Measurements from ENCODE around the gene UTS2R. TPM values are rescaled to one million over a fixed set of nuclear protein-coding genes. Genes with fewer than 3 reads are reported as not detected.

The UTS2R gene
- total and polyA plus RNA-seq, 9 donors = 2.2 to 16.5 (median 7.5) TPM

- H3K9me3 ChIP-seq (replicated peaks; ENCODE audit: control insufficient read depth, low read depth, low read length) = peaks cover 4% of the 10 kb centered on the region
- peak; percentile 95 for DNase-seq
- WGBS (ENCODE audit: insufficient coverage) = under 1% methylated on average over 79 of the region's 108 CpGs
- peak within 1 kb of the TSS; percentile 45 for H3K4me3 ChIP-seq (ENCODE audit: low read length)
- peaks cover 16% of the 10 kb centered on the region for H3K36me3 ChIP-seq (ENCODE audit: control insufficient read depth, insufficient read depth, low read length)
- H3K4me1 ChIP-seq (ENCODE audit: control insufficient read depth, insufficient read depth, low read length) = peaks cover 15% of the 10 kb centered on the region
- no peaks in the 10 kb centered on the region for H3K27me3 ChIP-seq (ENCODE audit: control insufficient read depth, insufficient read depth, low read length)
- H3K27ac ChIP-seq (ENCODE audit: low read length) = peak within 1 kb of the TSS; percentile 47
Observed at GRCh38 chr17:82418001-82418986, 46.7 kb downstream of the UTS2R start, which contains the start of the genes HEXD and OGFOD3. Gene HEXD, plus strand, starts transcription at chr17:82418347. Its CDS starts 1,453 bp downstream, at chr17:82419800. Gene OGFOD3, minus strand, starts transcription at chr17:82418586. Its CDS starts 101 bp downstream, at chr17:82418485.

- Histone ChIP-seq H3K36me3 (ENCODE audit: control insufficient read depth, insufficient read depth, low read length) (peaks cover 23% of the 10 kb centered on the region), H3K27ac (ENCODE audit: low read length) (no peak overlapping the region), H3K4me1 (ENCODE audit: control insufficient read depth, insufficient read depth, low read length) (peaks cover 14% of the 10 kb centered on the region), H3K9me3 (replicated peaks; ENCODE audit: control insufficient read depth, low read depth, low read length) (peaks cover 4% of the 10 kb centered on the region), H3K27me3 (ENCODE audit: control insufficient read depth, insufficient read depth, low read length) (no peaks in the 10 kb centered on the region), H3K4me3 (ENCODE audit: low read length) (no peak overlapping the region)
- WGBS (ENCODE audit: insufficient coverage) = 100% methylated on average over 1 of the region's 2 CpGs
- no peak for DNase-seq
Observed at GRCh38 chr17:82419540-82419939, 48.0 kb downstream of the UTS2R start.

- H3K4me3 ChIP-seq (ENCODE audit: low read length) = no peak overlapping the region
- H3K9me3 ChIP-seq (replicated peaks; ENCODE audit: control insufficient read depth, low read depth, low read length) = peaks cover 4% of the 10 kb centered on the region
- H3K36me3 ChIP-seq (ENCODE audit: control insufficient read depth, insufficient read depth, low read length) = peaks cover 30% of the 10 kb centered on the region
- no peaks in the 10 kb centered on the region for H3K27me3 ChIP-seq (ENCODE audit: control insufficient read depth, insufficient read depth, low read length)
- WGBS (ENCODE audit: insufficient coverage) = 53% methylated on average over 16 of the region's 25 CpGs
- H3K4me1 ChIP-seq (ENCODE audit: control insufficient read depth, insufficient read depth, low read length) = peaks cover 3% of the 10 kb centered on the region
- no peak overlapping the region for H3K27ac ChIP-seq (ENCODE audit: low read length)
- DNase-seq = no peak
Observed at GRCh38 chr17:82424001-82424862, 52.7 kb downstream of the UTS2R start.

- Histone ChIP-seq H3K36me3 (ENCODE audit: control insufficient read depth, insufficient read depth, low read length) (peaks cover 34% of the 10 kb centered on the region), H3K27me3 (ENCODE audit: control insufficient read depth, insufficient read depth, low read length) (no peaks in the 10 kb centered on the region), H3K27ac (ENCODE audit: low read length) (no peak overlapping the region), H3K4me3 (ENCODE audit: low read length) (no peak overlapping the region), H3K4me1 (ENCODE audit: control insufficient read depth, insufficient read depth, low read length) (peaks cover under 1% of the 10 kb centered on the region), H3K9me3 (replicated peaks; ENCODE audit: control insufficient read depth, low read depth, low read length) (peaks cover 4% of the 10 kb centered on the region)
- DNase-seq = no peak
- 98% methylated on average over 2 of the region's 2 CpGs for WGBS (ENCODE audit: insufficient coverage)
Observed at GRCh38 chr17:82424863-82425159, 53.2 kb downstream of the UTS2R start.

Other genes starting within 250 kb of the UTS2R start
- 15.7 TPM for gene CCDC57, start 158.9 kb upstream of the UTS2R start, total RNA-seq
- 10 to 100 TPM; 18.1 to 37.4 (median 30.8) TPM for gene CCDC57, start 158.9 kb upstream of the UTS2R start, polyA plus RNA-seq (ENCODE audit: insufficient read depth in 1 of 8, insufficient read length in 8 of 8, low replicate concordance in 1 of 8)
- 21.9 TPM for gene SLC16A3, start 142.7 kb upstream of the UTS2R start, total RNA-seq
- gene SLC16A3, start 142.7 kb upstream of the UTS2R start, polyA plus RNA-seq (ENCODE audit: insufficient read depth in 1 of 8, insufficient read length in 8 of 8, low replicate concordance in 1 of 8) = 10 to 100 TPM; 21.9 to 47.3 (median 33.4) TPM
- gene CSNK1D, start 98.1 kb upstream of the UTS2R start, total RNA-seq = 15.0 TPM
- gene CSNK1D, start 98.1 kb upstream of the UTS2R start, polyA plus RNA-seq (ENCODE audit: insufficient read depth in 1 of 8, insufficient read length in 8 of 8, low replicate concordance in 1 of 8) = 10 to 100 TPM; 63.2 to 82.2 (median 73.2) TPM
- gene CD7, start 54.2 kb upstream of the UTS2R start, total RNA-seq = 0.22 TPM
- gene CD7, start 54.2 kb upstream of the UTS2R start, polyA plus RNA-seq (ENCODE audit: insufficient read depth in 1 of 8, insufficient read length in 8 of 8, low replicate concordance in 1 of 8) = 1 to 10 TPM in 2 of 8 donors, under 1 TPM in 6; 0.24 to 1.4 (median 0.69) TPM
- 5.3 TPM for gene SECTM1, start 38.0 kb upstream of the UTS2R start, total RNA-seq
- gene SECTM1, start 38.0 kb upstream of the UTS2R start, polyA plus RNA-seq (ENCODE audit: insufficient read depth in 1 of 8, insufficient read length in 8 of 8, low replicate concordance in 1 of 8) = 1 to 10 TPM; 2.6 to 6.3 (median 3.6) TPM
- 0.09 TPM for gene TEX19, start 12.5 kb upstream of the UTS2R start, total RNA-seq
- gene TEX19, start 12.5 kb upstream of the UTS2R start, polyA plus RNA-seq (ENCODE audit: insufficient read depth in 1 of 8, insufficient read length in 8 of 8, low replicate concordance in 1 of 8) = under 1 TPM in 7 of 8 donors, not detected in 1; 0.07 to 0.17 (median 0.09) TPM
- 12.9 TPM for gene HEXD, start 46.6 kb downstream of the UTS2R start, total RNA-seq
- gene HEXD, start 46.6 kb downstream of the UTS2R start, polyA plus RNA-seq (ENCODE audit: insufficient read depth in 1 of 8, insufficient read length in 8 of 8, low replicate concordance in 1 of 8) = 10 to 100 TPM; 16.2 to 29.7 (median 21.2) TPM
- gene OGFOD3, start 46.8 kb downstream of the UTS2R start, total RNA-seq = 21.5 TPM
- gene OGFOD3, start 46.8 kb downstream of the UTS2R start, polyA plus RNA-seq (ENCODE audit: insufficient read depth in 1 of 8, insufficient read length in 8 of 8, low replicate concordance in 1 of 8) = 10 to 100 TPM; 17.2 to 25.9 (median 23.4) TPM
- 28.9 TPM for gene CYBC1, start 79.0 kb downstream of the UTS2R start, total RNA-seq
- 10 to 100 TPM; 30.7 to 53.5 (median 35.2) TPM for gene CYBC1, start 79.0 kb downstream of the UTS2R start, polyA plus RNA-seq (ENCODE audit: insufficient read depth in 1 of 8, insufficient read length in 8 of 8, low replicate concordance in 1 of 8)
- gene NARF, start 87.0 kb downstream of the UTS2R start, total RNA-seq = 32.1 TPM
- gene NARF, start 87.0 kb downstream of the UTS2R start, polyA plus RNA-seq (ENCODE audit: insufficient read depth in 1 of 8, insufficient read length in 8 of 8, low replicate concordance in 1 of 8) = 10 to 100 TPM; 50.3 to 77.5 (median 56.2) TPM
- gene FOXK2, start 148.0 kb downstream of the UTS2R start, total RNA-seq = 31.8 TPM
- gene FOXK2, start 148.0 kb downstream of the UTS2R start, polyA plus RNA-seq (ENCODE audit: insufficient read depth in 1 of 8, insufficient read length in 8 of 8, low replicate concordance in 1 of 8) = 10 to 100 TPM; 33.5 to 47.3 (median 39.1) TPM

All from muscle of leg (tissue), 11 donors.